B cell (primary cell): Measurements from ENCODE around the gene TSPAN19. TPM values are rescaled to one million over a fixed set of nuclear protein-coding genes. Genes with fewer than 3 reads are reported as not detected.
"Not testable (repeated sequence)": the region's sequence is repeated elsewhere in the genome, so short reads cannot be mapped to it uniquely, and the experiment has no call there.

Experiments
- ATAC-seq: fragments of 200-7000 bp; cut with Tn5 transposase; one replicate; pipeline ENCODE4 v1.10.0; 2021; ENCODE audit warnings: low read depth, mild to moderate bottlenecking, moderate number of reproducible peaks, moderate library complexity
- CTCF ChIA-PET: fragments of 350-600 bp; sonication (Branson Sonifier 250); formaldehyde crosslinking; loops from one replicate; lab custom pipeline; 2021; ENCODE audit warnings: antibody characterized with exemption, inconsistent platforms; lab: Charles Lee
- POLR2A ChIA-PET: fragments of 350-600 bp; sonication (Branson Sonifier 250); formaldehyde crosslinking; loops from one replicate; lab custom pipeline; 2021; ENCODE audit warnings: antibody characterized with exemption; lab: Charles Lee
- DNase-seq: peaks from one replicate; pipeline ENCODE4 v3.0.0; 2013
- H2AFZ ChIP-seq: 2 replicates; pipeline ENCODE4 v1.6.1; 2012; ENCODE audit warnings: mild to moderate bottlenecking, low read depth, low read length; ENCODE audit not compliant: insufficient read depth, poor library complexity, severe bottlenecking
- H3K27ac ChIP-seq, 2 donors: 1 replicate in 1 of 2; 2 replicates in 1 of 2; pipeline ENCODE4 v1.5.1; 2012 to 2013; ENCODE audit warnings: low read length in 2 of 2, mild to moderate bottlenecking in 2 of 2, moderate library complexity in 1 of 2
- H3K27me3 ChIP-seq, 4 experiments: fragments of 200-600 bp in 1 of 4; sonication (generic) in 1 of 4; replicated peaks in 1 of 4; 1 replicate in 2 of 4; 2 replicates in 2 of 4; pipeline versions ENCODE4 v1.6.1 to v1.7.0; 2013 to 2016; ENCODE audit warnings: low read length in 3 of 4, mild to moderate bottlenecking in 2 of 4, mixed read lengths in 1 of 4, moderate library complexity in 1 of 4; ENCODE audit not compliant: insufficient read depth in 4 of 4, control insufficient read depth in 3 of 4; ENCODE audit errors: control extremely low read depth in 1 of 4
- H3K36me3 ChIP-seq, 2 experiments: replicated peaks in 1 of 2; 1 replicate in 1 of 2; 2 replicates in 1 of 2; pipeline versions ENCODE4 v1.6.1 to v1.7.1; 2013; ENCODE audit warnings: low read length in 1 of 2; ENCODE audit not compliant: insufficient read depth in 2 of 2, control insufficient read depth in 1 of 2; ENCODE audit errors: control extremely low read depth in 1 of 2, extremely low read depth in 1 of 2
- H3K4me1 ChIP-seq, 2 donors: fragments of 200-600 bp in 1 of 2; sonication (generic) in 1 of 2; 1 replicate in 1 of 2; 2 replicates in 1 of 2; pipeline versions ENCODE4 v1.5.1 to v1.6.1; 2013 to 2017; ENCODE audit warnings: low read length in 2 of 2; ENCODE audit not compliant: control insufficient read depth in 2 of 2, insufficient read depth in 2 of 2
- H3K4me2 ChIP-seq: replicated peaks from 2 replicates; pipeline ENCODE3; 2012; ENCODE audit warnings: mild to moderate bottlenecking, low read depth, low read length; ENCODE audit not compliant: poor library complexity, severe bottlenecking
- H3K4me3 ChIP-seq, 5 experiments: fragments of 200-600 bp in 1 of 5; sonication (generic) in 1 of 5; 1 replicate in 3 of 5; 2 replicates in 2 of 5; pipeline versions ENCODE4 v1.5.1 to v1.7.0; 2011 to 2016; ENCODE audit warnings: low read length in 4 of 5, mild to moderate bottlenecking in 4 of 5, low read depth in 2 of 5, control low read depth in 1 of 5, moderate library complexity in 1 of 5; ENCODE audit not compliant: insufficient read depth in 1 of 5; ENCODE audit errors: control extremely low read depth in 1 of 5, extremely low read depth in 1 of 5
- H3K79me2 ChIP-seq: fragments of 200-600 bp; sonication (generic); one replicate; pipeline ENCODE4 v1.6.0; 2016; ENCODE audit warnings: low read length; ENCODE audit not compliant: control insufficient read depth, insufficient read depth
- H3K9ac ChIP-seq: fragments of 200-600 bp; sonication (generic); 2 replicates; pipeline ENCODE4 v1.6.1; 2017; ENCODE audit warnings: mild to moderate bottlenecking, low read length, moderate library complexity
- H3K9me3 ChIP-seq, 3 donors: one replicate each; pipeline versions ENCODE4 v1.6.1 to v1.7.1; 2013; ENCODE audit warnings: low read length in 2 of 3; ENCODE audit not compliant: control insufficient read depth in 2 of 3, insufficient read depth in 1 of 3; ENCODE audit errors: control extremely low read depth in 1 of 3
- H4K20me1 ChIP-seq: 2 replicates; pipeline ENCODE4 v1.6.0; 2012; ENCODE audit warnings: mild to moderate bottlenecking, low read length; ENCODE audit not compliant: insufficient read depth, control insufficient read depth, poor library complexity, severe bottlenecking
- H3K27ac Mint-ChIP-seq: one replicate; pipeline ENCODE4 v1.8.0; 2021; ENCODE audit warnings: mixed read lengths
- H3K27me3 Mint-ChIP-seq: one replicate; pipeline ENCODE4 v1.8.0; 2021; ENCODE audit warnings: mixed read lengths
- H3K4me1 Mint-ChIP-seq: one replicate; pipeline ENCODE4 v1.8.0; 2021; ENCODE audit warnings: mixed read lengths
- H3K4me3 Mint-ChIP-seq: one replicate; pipeline ENCODE4 v1.8.0; 2021; ENCODE audit warnings: mixed read lengths
- H3K9me3 Mint-ChIP-seq: one replicate; pipeline ENCODE4 v1.8.0; 2022; ENCODE audit warnings: mixed read lengths; ENCODE audit not compliant: insufficient read depth
- EZH2 ChIP-seq: IDR thresholded peaks from 2 replicates; pipeline ENCODE4 v1.6.1; 2012; ENCODE audit warnings: borderline replicate concordance, low read depth, mild to moderate bottlenecking, moderate library complexity, low read length; ENCODE audit not compliant: insufficient read depth, poor library complexity, severe bottlenecking
- WGBS: methylation state at CpG from one replicate; pipeline ENCODE4 v1.1.5; 2013; ENCODE audit warnings: missing lambda C conversion rate; ENCODE audit not compliant: insufficient coverage; 5-methylcytosine and 5-hydroxymethylcytosine counted together
- intact Hi-C: fragments of 100-400 bp; cut with micrococcal nuclease; formaldehyde crosslinking; loops from one replicate; pipeline ENCODE4 v1.10.0; 2022
- polyA plus RNA-seq: library from polyadenylated mRNA; depleted of rRNA; stranded (reverse); fragments of >200 nt; gene quantifications from 2 replicates; pipeline ENCODE4 v1.2.3, GENCODE V29; 2012
- total RNA-seq, 2 donors: library from RNA; stranded (reverse); fragments of 120-200 nt in 1 of 2; gene quantifications; 1 replicate in 1 of 2; 2 replicates in 1 of 2; pipeline versions ENCODE4 v1.2.3 to v1.2.4, GENCODE V29; 2013 to 2022
- TF ChIP-seq, protein P1 (sequence below): fragments of 200-600 bp; IDR thresholded peaks from one replicate; pipeline ENCODE4 v1.8.0; 2022; ENCODE audit warnings: antibody characterized with exemption, mild to moderate bottlenecking

Gene TSPAN19
- total and polyA plus RNA-seq, 2 donors (not counting 1 experiment from before 2014, with no cell fraction given), result not detected

DNA sequence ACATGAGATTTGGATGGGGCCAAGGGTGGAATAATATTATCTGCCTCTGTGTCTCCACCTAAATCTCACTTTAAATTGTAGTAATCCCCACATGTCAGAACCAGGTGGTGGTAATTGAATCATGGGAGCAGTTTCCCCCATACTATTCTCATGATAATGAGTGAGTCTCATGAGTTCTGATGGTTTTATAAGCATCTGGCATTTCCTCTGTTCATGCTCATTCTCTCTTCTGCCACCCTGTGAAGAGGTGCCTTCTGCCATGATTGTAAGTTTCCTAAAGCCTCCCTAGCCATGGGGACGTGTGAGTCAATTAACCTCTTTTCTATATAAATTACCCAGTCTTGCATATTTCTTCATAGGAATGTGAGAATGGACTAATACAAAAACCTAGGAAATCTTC lies 29.9 kb downstream of the TSPAN19 start:
- POLR2A ChIA-PET, result no interaction called here
- H4K20me1 ChIP-seq, result no peaks in the 10 kb centered on the region
- no peak overlapping the region for H3K27ac Mint-ChIP-seq
- no peak overlapping the region for H3K27ac ChIP-seq
- no peak for TF ChIP-seq EZH2
- TF ChIP-seq, protein P1, sequence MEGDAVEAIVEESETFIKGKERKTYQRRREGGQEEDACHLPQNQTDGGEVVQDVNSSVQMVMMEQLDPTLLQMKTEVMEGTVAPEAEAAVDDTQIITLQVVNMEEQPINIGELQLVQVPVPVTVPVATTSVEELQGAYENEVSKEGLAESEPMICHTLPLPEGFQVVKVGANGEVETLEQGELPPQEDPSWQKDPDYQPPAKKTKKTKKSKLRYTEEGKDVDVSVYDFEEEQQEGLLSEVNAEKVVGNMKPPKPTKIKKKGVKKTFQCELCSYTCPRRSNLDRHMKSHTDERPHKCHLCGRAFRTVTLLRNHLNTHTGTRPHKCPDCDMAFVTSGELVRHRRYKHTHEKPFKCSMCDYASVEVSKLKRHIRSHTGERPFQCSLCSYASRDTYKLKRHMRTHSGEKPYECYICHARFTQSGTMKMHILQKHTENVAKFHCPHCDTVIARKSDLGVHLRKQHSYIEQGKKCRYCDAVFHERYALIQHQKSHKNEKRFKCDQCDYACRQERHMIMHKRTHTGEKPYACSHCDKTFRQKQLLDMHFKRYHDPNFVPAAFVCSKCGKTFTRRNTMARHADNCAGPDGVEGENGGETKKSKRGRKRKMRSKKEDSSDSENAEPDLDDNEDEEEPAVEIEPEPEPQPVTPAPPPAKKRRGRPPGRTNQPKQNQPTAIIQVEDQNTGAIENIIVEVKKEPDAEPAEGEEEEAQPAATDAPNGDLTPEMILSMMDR, result no peak
- CTCF ChIA-PET, result no interaction called here
- no peak for ATAC-seq
- H3K4me2 ChIP-seq, result no peak overlapping the region
- H3K27me3 ChIP-seq, result no peaks in the 10 kb centered on the region
- H3K9ac ChIP-seq, result no peak overlapping the region
- no peaks in the 10 kb centered on the region for H3K36me3 ChIP-seq
- no peaks in the 10 kb centered on the region for H3K9me3 Mint-ChIP-seq
- intact Hi-C loops, result no loop called here
- DNase-seq, result no peak
- H3K4me3 Mint-ChIP-seq, result no peak overlapping the region
- H3K27me3 Mint-ChIP-seq, result no peaks in the 10 kb centered on the region
- H3K79me2 ChIP-seq, result no peaks in the 10 kb centered on the region
- H3K4me1 ChIP-seq, result no peaks in the 10 kb centered on the region
- H3K9me3 ChIP-seq, result no peaks in the 10 kb centered on the region
- H3K4me3 ChIP-seq, result no peak overlapping the region
- no peaks in the 10 kb centered on the region for H3K4me1 Mint-ChIP-seq
- H2AFZ ChIP-seq, result no peak overlapping the region
- no CpG with 5 or more reads among the region's 1 CpG for WGBS

DNA sequence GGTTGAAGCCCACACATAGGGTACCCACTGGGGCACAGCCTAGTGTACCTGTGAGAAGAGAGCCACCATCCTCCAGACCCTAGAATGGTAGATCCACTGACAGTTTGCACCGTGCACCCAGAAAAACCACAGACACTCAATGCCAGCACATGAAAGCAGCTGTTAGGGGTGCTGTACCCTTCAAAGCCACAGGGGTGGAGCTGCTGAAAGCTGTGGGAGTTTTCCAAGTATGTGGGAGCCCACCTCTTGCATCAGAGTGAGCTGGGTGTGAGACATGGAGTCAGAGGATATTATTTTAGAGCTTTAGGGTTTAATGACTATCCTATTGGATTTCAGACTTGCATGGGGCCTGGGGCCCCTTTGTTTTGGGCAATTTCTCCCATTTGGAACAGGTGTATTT lies 30.5 kb downstream of the TSPAN19 start:
- Histone ChIP-seq H3K9ac (no peak overlapping the region), H3K9me3 (no peaks in the 10 kb centered on the region), H3K36me3 (no peaks in the 10 kb centered on the region), H2AFZ (no peak overlapping the region), H3K4me1 (no peaks in the 10 kb centered on the region), H3K27ac (no peak overlapping the region), H3K4me2 (no peak overlapping the region), H3K27me3 (no peaks in the 10 kb centered on the region), H3K79me2 (no peaks in the 10 kb centered on the region), H3K4me3 (no peak overlapping the region), H4K20me1 (no peaks in the 10 kb centered on the region)
- intact Hi-C loops, result no loop called here
- ATAC-seq (no peak), DNase-seq (no peak)
- TF ChIP-seq, protein P1, result no peak
- no peak for TF ChIP-seq EZH2
- no peaks in the 10 kb centered on the region for H3K27me3 Mint-ChIP-seq
- no peak overlapping the region for H3K27ac Mint-ChIP-seq
- POLR2A ChIA-PET, result no interaction called here
- CTCF ChIA-PET, result no interaction called here
- no CpG with 5 or more reads among the region's 1 CpG for WGBS
- no peak overlapping the region for H3K4me3 Mint-ChIP-seq
- no peaks in the 10 kb centered on the region for H3K4me1 Mint-ChIP-seq
- H3K9me3 Mint-ChIP-seq, result no peaks in the 10 kb centered on the region

DNA sequence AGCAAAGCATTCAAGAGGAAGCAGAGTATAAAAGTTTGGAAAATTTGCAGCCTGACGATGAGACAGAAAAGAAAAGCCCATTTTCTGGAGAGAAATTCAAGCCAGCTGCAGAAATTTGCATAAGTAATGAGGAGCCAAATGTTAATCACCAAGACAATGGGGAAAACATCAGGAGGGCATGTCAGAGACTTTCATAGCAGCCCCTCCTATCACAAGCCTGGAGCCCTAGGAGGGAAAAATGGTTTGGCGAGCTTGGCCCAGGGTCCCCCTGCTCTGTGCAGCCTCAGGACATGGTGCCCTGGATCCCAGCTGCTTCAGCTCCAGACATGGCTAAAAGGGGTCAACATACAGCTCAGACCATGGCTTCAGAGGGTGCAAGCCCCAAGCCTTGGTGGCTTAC lies 31.0 kb downstream of the TSPAN19 start:
- DNase-seq, H3K36me3 ChIP-seq, ATAC-seq, H3K79me2 ChIP-seq, POLR2A ChIA-PET, H3K9me3 Mint-ChIP-seq, intact Hi-C loops, H3K4me1 ChIP-seq, H3K9me3 ChIP-seq, H3K4me3 Mint-ChIP-seq, H3K4me1 Mint-ChIP-seq, H4K20me1 ChIP-seq, H3K4me3 ChIP-seq, H3K9ac ChIP-seq, H3K27me3 Mint-ChIP-seq, H2AFZ ChIP-seq, H3K27ac Mint-ChIP-seq, H3K4me2 ChIP-seq, H3K27ac ChIP-seq, H3K27me3 ChIP-seq, CTCF ChIA-PET: not testable (repeated sequence)
- 73% methylated on average over 2 of the region's 2 CpGs for WGBS
